HepG2 (cell line): ENCODE measurements around the gene AFDN. TPM values are rescaled to one million over a fixed set of nuclear protein-coding genes. Genes with fewer than 3 reads are reported as not detected.

Experiments
- ARNT2 ChIP-seq: sonication (generic); formaldehyde crosslinking; IDR thresholded peaks from 2 replicates; pipeline ENCODE4 v1.8.0; 2022; ENCODE audit warnings: mild to moderate bottlenecking, low read depth, missing genetic modification reagents, moderate library complexity
- ATF3 ChIP-seq: sonication (generic); formaldehyde crosslinking; IDR thresholded peaks from 2 replicates; pipeline ENCODE4 v1.4.0; 2020; ENCODE audit warnings: missing genetic modification reagents
- DR1 ChIP-seq: sonication (generic); formaldehyde crosslinking; IDR thresholded peaks from 2 replicates; pipeline ENCODE4 v1.8.0; 2021; ENCODE audit warnings: mild to moderate bottlenecking, missing genetic modification reagents, inconsistent platforms
- E2F5 ChIP-seq: sonication (generic); formaldehyde crosslinking; conservative IDR thresholded peaks from 2 replicates; pipeline ENCODE4 v1.4.0; 2020; ENCODE audit warnings: missing genetic modification reagents
- EEA1 ChIP-seq: sonication (generic); formaldehyde crosslinking; IDR thresholded peaks from 2 replicates; pipeline ENCODE4 v1.5.1; 2020; ENCODE audit warnings: mild to moderate bottlenecking, missing genetic modification reagents, borderline replicate concordance
- MBNL3 ChIP-seq: fragments of 250-450 bp; sonication (Bioruptor Pico); conservative IDR thresholded peaks from 2 replicates; pipeline ENCODE4 v1.8.0; 2022; ENCODE audit warnings: mild to moderate bottlenecking, inconsistent platforms
- MIER2 ChIP-seq: IDR thresholded peaks from 2 replicates; pipeline ENCODE4 v1.6.1; 2016; ENCODE audit warnings: missing biosample characterization, missing genetic modification reagents
- PAF1 ChIP-seq: IDR thresholded peaks from 2 replicates; pipeline ENCODE4 v1.6.1; 2016; ENCODE audit warnings: missing genetic modification reagents, missing compliant biosample characterization
- RBM22 ChIP-seq: fragments of 200-400 bp; formaldehyde crosslinking; optimal IDR thresholded peaks from 2 replicates; pipeline ENCODE3; 2017; ENCODE audit warnings: mild to moderate bottlenecking, low read length, moderate library complexity
- REL ChIP-seq: sonication (generic); formaldehyde crosslinking; conservative IDR thresholded peaks from 2 replicates; pipeline ENCODE4 v1.8.0; 2022; ENCODE audit warnings: mild to moderate bottlenecking, missing genetic modification reagents, moderate library complexity
- SMYD3 ChIP-seq: sonication (generic); formaldehyde crosslinking; IDR thresholded peaks from 2 replicates; pipeline ENCODE4 v1.8.1; 2023; ENCODE audit warnings: mild to moderate bottlenecking, missing genetic modification reagents
- SRSF9 ChIP-seq: fragments of 200-400 bp; formaldehyde crosslinking; IDR thresholded peaks from 2 replicates; pipeline ENCODE4 v1.6.1; 2018; ENCODE audit warnings: borderline replicate concordance, mild to moderate bottlenecking, low read depth, low read length; ENCODE audit not compliant: insufficient read depth, poor library complexity, severe bottlenecking
- TBX2 ChIP-seq: sonication (generic); formaldehyde crosslinking; IDR thresholded peaks from 2 replicates; pipeline ENCODE4 v1.5.0; 2020; ENCODE audit warnings: missing genetic modification reagents, mild to moderate bottlenecking, borderline replicate concordance
- ZBTB3 ChIP-seq: sonication (generic); formaldehyde crosslinking; IDR thresholded peaks from 2 replicates; pipeline ENCODE4 v1.4.0; 2020; ENCODE audit warnings: low read depth, mild to moderate bottlenecking, moderate library complexity, missing genetic modification reagents, borderline replicate concordance
- ZFP36L1 ChIP-seq: sonication (generic); formaldehyde crosslinking; IDR thresholded peaks from 2 replicates; pipeline ENCODE4 v1.8.0; 2022; ENCODE audit warnings: mild to moderate bottlenecking, missing genetic modification reagents, moderate library complexity
- ZFP37 ChIP-seq: sonication (generic); formaldehyde crosslinking; IDR thresholded peaks from 2 replicates; pipeline ENCODE4 v1.4.0; 2020; ENCODE audit warnings: missing genetic modification reagents, borderline replicate concordance
- ZKSCAN8 ChIP-seq: IDR thresholded peaks from 2 replicates; pipeline ENCODE4 v1.6.1; 2016; ENCODE audit warnings: borderline replicate concordance, missing genetic modification reagents, missing compliant biosample characterization
- ZNF263 ChIP-seq: sonication (generic); formaldehyde crosslinking; IDR thresholded peaks from 2 replicates; pipeline ENCODE4 v1.4.0; 2020; ENCODE audit warnings: missing genetic modification reagents
- ZNF546 ChIP-seq: sonication (generic); formaldehyde crosslinking; conservative IDR thresholded peaks from 2 replicates; pipeline ENCODE4 v1.8.1; 2023; ENCODE audit warnings: mild to moderate bottlenecking, missing genetic modification reagents
- ZNF644 ChIP-seq: IDR thresholded peaks from 2 replicates; pipeline ENCODE4 v1.6.1; 2016; ENCODE audit warnings: low read depth
- ZNF772 ChIP-seq: sonication (generic); formaldehyde crosslinking; IDR thresholded peaks from 2 replicates; pipeline ENCODE4 v1.5.0; 2020; ENCODE audit warnings: mild to moderate bottlenecking, missing genetic modification reagents
- ZNF850 ChIP-seq: sonication (generic); formaldehyde crosslinking; conservative IDR thresholded peaks from 2 replicates; pipeline ENCODE4 v1.9.0; 2021; ENCODE audit warnings: mild to moderate bottlenecking, missing genetic modification reagents
- polyA plus RNA-seq, 8 experiments: library from polyadenylated mRNA; depleted of rRNA in 3 of 8; stranded (reverse) in 7 of 8; unstranded in 1 of 8; fragments of >200 nt; fragmentation: Illumina TruSeq in 4 of 8; extraction: Trizol in 4 of 8; gene quantifications; 2 replicates each; pipeline versions ENCODE4 v1.2.1 to v1.2.3, GENCODE V29; 2011 to 2016; ENCODE audit warnings: low read depth in 4 of 8, missing spikeins in 1 of 8, mixed read lengths in 1 of 8; ENCODE audit not compliant: insufficient read depth in 1 of 8
- total RNA-seq, 5 experiments: library from RNA; depleted of rRNA; stranded (reverse); fragments of >200 nt; fragmentation: Illumina TruSeq; extraction: Trizol; gene quantifications; 2 replicates each; pipeline ENCODE4 v1.2.3, GENCODE V29; 2016; ENCODE audit warnings: low read depth in 1 of 5
- TF ChIP-seq, protein P1 (sequence below): sonication (generic); formaldehyde crosslinking; IDR thresholded peaks from 2 replicates; pipeline ENCODE4 v1.8.0; 2023; ENCODE audit warnings: mild to moderate bottlenecking, missing genetic modification reagents
- TF ChIP-seq, protein P2 (sequence below): sonication (generic); formaldehyde crosslinking; IDR thresholded peaks from 2 replicates; pipeline ENCODE4 v1.8.1; 2022; ENCODE audit warnings: mild to moderate bottlenecking, missing genetic modification reagents
- TF ChIP-seq, protein P3 (sequence below): IDR thresholded peaks from 2 replicates; pipeline ENCODE4 v1.6.1; 2016; ENCODE audit warnings: low read depth, borderline replicate concordance

AFDN gene
- total and polyA plus RNA-seq, 2 of the 13 experiments (the other 11 are each of a cell fraction or from before 2014, with no cell fraction given) = 136 to 151 TPM

DNA sequence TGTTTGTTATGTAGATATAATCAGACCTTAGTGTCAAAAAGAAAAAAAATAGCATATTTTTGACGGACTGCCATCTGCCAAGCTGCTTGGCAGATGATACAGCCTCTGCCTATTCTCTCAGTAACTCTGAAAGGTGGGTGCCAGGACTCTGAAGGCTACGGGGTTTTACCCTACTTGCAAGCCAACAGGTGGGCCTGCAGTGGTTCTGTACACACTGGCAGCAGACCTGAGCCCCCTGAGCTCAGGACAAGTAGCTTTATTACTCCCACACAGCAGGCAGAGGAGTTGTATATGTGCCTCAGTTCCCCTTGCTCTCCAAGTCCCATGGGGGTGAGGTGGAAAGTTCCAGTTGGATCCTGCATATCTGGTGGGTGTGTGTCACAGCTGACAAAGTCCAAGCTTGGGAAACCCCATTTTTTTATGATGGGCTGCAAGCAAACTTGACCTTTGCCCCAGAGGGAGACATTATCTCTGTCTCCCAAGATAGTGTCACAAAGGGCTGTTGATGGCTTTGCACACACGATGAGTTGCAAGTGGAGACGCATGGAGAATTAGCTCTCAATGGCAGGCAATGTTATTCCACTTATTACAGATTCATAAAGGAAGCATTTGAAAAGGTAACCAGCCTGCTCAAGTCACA lies 20.5 kb upstream of the AFDN start (continued):
- TF ChIP-seq ATF3 (CRISPR knock-in tag) (no peak), MIER2 (peak; percentile 79; the same call in 1 of the 2 replicates), ZKSCAN8 (CRISPR knock-in tag) (no peak), ARNT2 (CRISPR knock-in tag) (no peak), ZNF772 (CRISPR knock-in tag) (peak; percentile 77; the same call in 1 of the 2 replicates), RBM22 (no peak), SMYD3 (no peak; the same call in 1 of the 2 replicates), ZNF546 (CRISPR knock-in tag) (no peak), ZFP36L1 (no peak), ZBTB3 (no peak), ZNF263 (no peak), MBNL3 (CRISPR knock-in tag) (no peak), E2F5 (CRISPR knock-in tag) (no peak), REL (CRISPR knock-in tag) (no peak), ZNF850 (no peak), TBX2 (CRISPR knock-in tag) (peak; percentile 93), SRSF9 (no peak), EEA1 (0 out of 2 replicates have a peak, but pooled peaks have one; percentile 61), ZFP37 (CRISPR knock-in tag) (no peak), DR1 (CRISPR knock-in tag) (no peak), ZNF644 (peak; percentile 97), PAF1 (CRISPR knock-in tag) (no peak)
- TF ChIP-seq, protein P1, sequence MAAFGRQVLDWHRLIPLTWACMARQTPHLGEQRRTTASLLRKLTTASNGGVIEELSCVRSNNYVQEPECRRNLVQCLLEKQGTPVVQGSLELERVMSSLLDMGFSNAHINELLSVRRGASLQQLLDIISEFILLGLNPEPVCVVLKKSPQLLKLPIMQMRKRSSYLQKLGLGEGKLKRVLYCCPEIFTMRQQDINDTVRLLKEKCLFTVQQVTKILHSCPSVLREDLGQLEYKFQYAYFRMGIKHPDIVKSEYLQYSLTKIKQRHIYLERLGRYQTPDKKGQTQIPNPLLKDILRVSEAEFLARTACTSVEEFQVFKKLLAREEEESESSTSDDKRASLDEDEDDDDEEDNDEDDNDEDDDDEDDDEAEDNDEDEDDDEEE = no peak
- TF ChIP-seq, protein P2, sequence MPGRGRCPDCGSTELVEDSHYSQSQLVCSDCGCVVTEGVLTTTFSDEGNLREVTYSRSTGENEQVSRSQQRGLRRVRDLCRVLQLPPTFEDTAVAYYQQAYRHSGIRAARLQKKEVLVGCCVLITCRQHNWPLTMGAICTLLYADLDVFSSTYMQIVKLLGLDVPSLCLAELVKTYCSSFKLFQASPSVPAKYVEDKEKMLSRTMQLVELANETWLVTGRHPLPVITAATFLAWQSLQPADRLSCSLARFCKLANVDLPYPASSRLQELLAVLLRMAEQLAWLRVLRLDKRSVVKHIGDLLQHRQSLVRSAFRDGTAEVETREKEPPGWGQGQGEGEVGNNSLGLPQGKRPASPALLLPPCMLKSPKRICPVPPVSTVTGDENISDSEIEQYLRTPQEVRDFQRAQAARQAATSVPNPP (CRISPR knock-in tag) = peak; percentile 62; the same call in 1 of the 2 replicates
- TF ChIP-seq, protein P3, sequence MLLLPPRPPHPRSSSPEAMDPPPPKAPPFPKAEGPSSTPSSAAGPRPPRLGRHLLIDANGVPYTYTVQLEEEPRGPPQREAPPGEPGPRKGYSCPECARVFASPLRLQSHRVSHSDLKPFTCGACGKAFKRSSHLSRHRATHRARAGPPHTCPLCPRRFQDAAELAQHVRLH (CRISPR knock-in tag) = no peak
